Thoracic aorta (tissue), 2 donors: ENCODE measurements around the gene DYNC1I1. TPM values are rescaled to one million over a fixed set of nuclear protein-coding genes. Genes with fewer than 3 reads are reported as not detected.

ENCODE experiments used
- ATAC-seq: fragments of 150-250 bp; one replicate; pipeline ENCODE4 v1.8.0; 2017; ENCODE audit warnings: low read depth; ENCODE audit not compliant: insufficient number of reproducible peaks, low FRiP score
- DNase-seq: peaks from one replicate; pipeline ENCODE4 v3.0.0-alpha.2; 2020; ENCODE audit warnings: low spot score
- H3K27ac ChIP-seq, 2 donors: fragments of 200-600 bp; sonication (generic); 1 replicate in 1 of 2; 2 replicates in 1 of 2; pipeline ENCODE4 v1.5.1; 2016; ENCODE audit warnings: mild to moderate bottlenecking in 2 of 2, moderate library complexity in 2 of 2
- H3K27me3 ChIP-seq: fragments of 200-600 bp; sonication (generic); replicated peaks from 2 replicates; pipeline ENCODE4 v1.6.0; 2016; ENCODE audit warnings: mild to moderate bottlenecking; ENCODE audit not compliant: insufficient read depth
- H3K36me3 ChIP-seq: fragments of 200-600 bp; sonication (generic); one replicate; pipeline ENCODE4 v1.5.1; 2016
- H3K4me1 ChIP-seq, 2 donors: fragments of 200-600 bp; sonication (generic); 1 replicate in 1 of 2; 2 replicates in 1 of 2; pipeline versions ENCODE4 v1.5.1 to v1.6.0; 2016; ENCODE audit warnings: low read depth in 2 of 2, mild to moderate bottlenecking in 1 of 2; ENCODE audit not compliant: control insufficient read depth in 1 of 2
- H3K4me3 ChIP-seq: fragments of 200-600 bp; sonication (generic); 2 replicates; pipeline ENCODE4 v1.5.1; 2016; ENCODE audit warnings: mild to moderate bottlenecking
- H3K9me3 ChIP-seq: fragments of 200-600 bp; sonication (generic); 2 replicates; pipeline ENCODE4 v1.5.1; 2016
- CTCF ChIP-seq: fragments of 200-600 bp; sonication (generic); IDR thresholded peaks from one replicate; pipeline ENCODE4 v1.5.1; 2019; ENCODE audit warnings: antibody characterized with exemption
- total RNA-seq, 2 donors: library from RNA; depleted of rRNA; stranded (reverse); fragments of >200 nt; gene quantifications; one replicate each; pipeline versions ENCODE4 v1.1.0 to v1.2.3, GENCODE V29; 2016

DYNC1I1 gene
- total RNA-seq, 2 donors from 2014 or later, result 24.6 to 69.1 TPM

- ATAC-seq, result no peak
- Histone ChIP-seq H3K4me3 (no peak overlapping the region), H3K27ac (no peak overlapping the region), H3K9me3 (no peaks in the 10 kb centered on the region), H3K4me1 (peaks cover 15 to 44% of the 10 kb centered on the region in 2 donors), H3K36me3 (no peaks in the 10 kb centered on the region), H3K27me3 (no peaks in the 10 kb centered on the region)
- DNase-seq, result no peak
- TF ChIP-seq CTCF, result no peak
These were observed 95.0 kb downstream of the DYNC1I1 start for GRCh38 chr7:95867309-95867708.

- Histone ChIP-seq H3K9me3 (no peaks in the 10 kb centered on the region), H3K36me3 (no peaks in the 10 kb centered on the region), H3K27ac (peak overlapping the region; percentile 10 to 52), H3K4me1 (peaks cover 6 to 47% of the 10 kb centered on the region in 2 donors), H3K27me3 (no peaks in the 10 kb centered on the region), H3K4me3 (no peak overlapping the region)
- ATAC-seq (no peak), DNase-seq (no peak)
- peak; percentile 61 for TF ChIP-seq CTCF
These were observed 98.9 kb downstream of the DYNC1I1 start for GRCh38 chr7:95871075-95871848.

- Histone ChIP-seq H3K27me3 (no peaks in the 10 kb centered on the region), H3K4me1 (peaks cover 6 to 47% of the 10 kb centered on the region in 2 donors), H3K9me3 (no peaks in the 10 kb centered on the region), H3K27ac (peak overlapping the region; percentile 10 to 52), H3K36me3 (no peaks in the 10 kb centered on the region), H3K4me3 (no peak overlapping the region)
- ATAC-seq (no peak), DNase-seq (no peak)
- TF ChIP-seq CTCF, result no peak
These were observed 99.5 kb downstream of the DYNC1I1 start for GRCh38 chr7:95871896-95872295.

- Histone ChIP-seq H3K36me3 (no peaks in the 10 kb centered on the region), H3K27me3 (no peaks in the 10 kb centered on the region), H3K4me1 (peaks cover 6 to 47% of the 10 kb centered on the region in 2 donors), H3K9me3 (peaks cover 4% of the 10 kb centered on the region), H3K27ac (peak overlapping the region; percentile 62 to 69), H3K4me3 (no peak overlapping the region)
- no peak for ATAC-seq
- no peak for DNase-seq
- no peak for TF ChIP-seq CTCF
These were observed 101.8 kb downstream of the DYNC1I1 start for GRCh38 chr7:95874129-95874528.

GRCh38 chr7:95874541-95875265 lies 102.3 kb downstream of the DYNC1I1 start:
- H3K4me3 ChIP-seq, result no peak overlapping the region
- H3K36me3 ChIP-seq, result no peaks in the 10 kb centered on the region
- no peak for DNase-seq
- peaks cover 6 to 46% of the 10 kb centered on the region in 2 donors for H3K4me1 ChIP-seq
- H3K27me3 ChIP-seq, result no peaks in the 10 kb centered on the region
- peak overlapping the region; percentile 62 to 69 for H3K27ac ChIP-seq
- ATAC-seq, result no peak
- TF ChIP-seq CTCF, result no peak
- H3K9me3 ChIP-seq, result peaks cover 4% of the 10 kb centered on the region
